H9 (cell line): ENCODE results near the gene ACSL4. TPM values are rescaled to one million over a fixed set of nuclear protein-coding genes. Genes with fewer than 3 reads are reported as not detected.

ENCODE experiments used
- DNase-seq: peaks from one replicate; pipeline ENCODE4 v3.0.0-alpha.2; 2017
- H2AFZ ChIP-seq: one replicate; pipeline ENCODE4 v1.6.1; 2013; ENCODE audit warnings: mild to moderate bottlenecking, low read length, control low read depth, moderate library complexity
- H2AK5ac ChIP-seq: 2 replicates; pipeline ENCODE4 v1.6.1; 2013; ENCODE audit warnings: low read length, control low read depth, mixed read lengths; ENCODE audit not compliant: insufficient read length
- H2BK120ac ChIP-seq: one replicate; pipeline ENCODE4 v1.6.1; 2013; ENCODE audit warnings: low read depth, mild to moderate bottlenecking, low read length, control low read depth, inconsistent platforms; ENCODE audit not compliant: poor library complexity, severe bottlenecking
- H2BK12ac ChIP-seq: 2 replicates; pipeline ENCODE4 v1.6.1; 2013; ENCODE audit warnings: low read length, control low read depth, mixed read lengths, low read depth; ENCODE audit not compliant: insufficient read length
- H2BK15ac ChIP-seq: 2 replicates; pipeline ENCODE4 v1.6.1; 2013; ENCODE audit warnings: low read depth, low read length, control low read depth
- H2BK20ac ChIP-seq: one replicate; pipeline ENCODE4 v1.6.1; 2013; ENCODE audit warnings: low read depth, mild to moderate bottlenecking, low read length, control low read depth, inconsistent platforms; ENCODE audit not compliant: poor library complexity, severe bottlenecking
- H2BK5ac ChIP-seq: 2 replicates; pipeline ENCODE4 v1.6.1; 2013; ENCODE audit warnings: low read length, control low read depth, mixed read lengths; ENCODE audit not compliant: insufficient read length
- H3K14ac ChIP-seq: 2 replicates; pipeline ENCODE4 v1.6.1; 2013; ENCODE audit warnings: low read length, control low read depth; ENCODE audit not compliant: insufficient read depth
- H3K18ac ChIP-seq: 2 replicates; pipeline ENCODE4 v1.6.1; 2013; ENCODE audit warnings: low read depth, mild to moderate bottlenecking, mixed read lengths, low read length, control low read depth; ENCODE audit not compliant: insufficient read length
- H3K23ac ChIP-seq: 2 replicates; pipeline ENCODE4 v1.6.1; 2013; ENCODE audit warnings: low read length, control low read depth, mixed read lengths, low read depth; ENCODE audit not compliant: insufficient read length
- H3K23me2 ChIP-seq: 2 replicates; pipeline ENCODE4 v1.6.1; 2013; ENCODE audit warnings: low read depth, mild to moderate bottlenecking, mixed read lengths, low read length, control low read depth; ENCODE audit not compliant: insufficient read length, poor library complexity, severe bottlenecking
- H3K27ac ChIP-seq: 2 replicates; pipeline ENCODE4 v1.5.1; 2013; ENCODE audit warnings: low read length, control low read depth, mixed read lengths, low read depth; ENCODE audit not compliant: insufficient read length
- H3K27me3 ChIP-seq: 2 replicates; pipeline ENCODE4 v1.6.1; 2013; ENCODE audit warnings: low read length, control low read depth, inconsistent platforms; ENCODE audit not compliant: insufficient read depth
- H3K4ac ChIP-seq: 2 replicates; pipeline ENCODE4 v1.6.1; 2013; ENCODE audit warnings: low read depth, mild to moderate bottlenecking, control low read depth, inconsistent platforms, low read length, moderate library complexity
- H3K4me1 ChIP-seq: 2 replicates; pipeline ENCODE4 v1.6.1; 2013; ENCODE audit warnings: low read length, control low read depth, inconsistent platforms; ENCODE audit not compliant: insufficient read depth
- H3K4me2 ChIP-seq: 2 replicates; pipeline ENCODE4 v1.6.1; 2013; ENCODE audit warnings: low read length, control low read depth, mixed read lengths; ENCODE audit not compliant: insufficient read length, insufficient read depth
- H3K56ac ChIP-seq: 2 replicates; pipeline ENCODE4 v1.6.1; 2013; ENCODE audit warnings: low read depth, mild to moderate bottlenecking, mixed read lengths, low read length, control low read depth; ENCODE audit not compliant: insufficient read length
- H3K79me1 ChIP-seq: 2 replicates; pipeline ENCODE4 v1.6.1; 2013; ENCODE audit warnings: low read depth, mild to moderate bottlenecking, moderate library complexity, low read length, control low read depth, inconsistent platforms; ENCODE audit not compliant: insufficient read depth, poor library complexity, severe bottlenecking
- H3K79me2 ChIP-seq: 2 replicates; pipeline ENCODE4 v1.6.1; 2013; ENCODE audit warnings: low read length, control low read depth, inconsistent platforms; ENCODE audit not compliant: insufficient read depth
- H3K9ac ChIP-seq: 2 replicates; pipeline ENCODE4 v1.6.1; 2013; ENCODE audit warnings: low read length, control low read depth, mixed read lengths; ENCODE audit not compliant: insufficient read length; ENCODE audit errors: extremely low read depth
- H3K9me3 ChIP-seq: one replicate; pipeline ENCODE4 v1.6.1; 2013; ENCODE audit warnings: low read depth, low read length, inconsistent platforms; ENCODE audit not compliant: control insufficient read depth
- H3T11ph ChIP-seq: one replicate; pipeline ENCODE4 v1.6.1; 2013; ENCODE audit warnings: mild to moderate bottlenecking, low read length, control low read depth, inconsistent platforms
- H4K20me1 ChIP-seq: one replicate; pipeline ENCODE4 v1.6.1; 2013; ENCODE audit not compliant: control insufficient read depth, insufficient read length, insufficient read depth
- H4K5ac ChIP-seq: 2 replicates; pipeline ENCODE4 v1.6.1; 2013; ENCODE audit warnings: low read depth, mild to moderate bottlenecking, mixed read lengths, low read length, control low read depth; ENCODE audit not compliant: insufficient read length
- H4K8ac ChIP-seq: replicated peaks from 2 replicates; pipeline ENCODE4 v1.6.1; 2013; ENCODE audit warnings: low read length, control low read depth, mixed read lengths, low read depth; ENCODE audit not compliant: insufficient read length
- H4K91ac ChIP-seq: 2 replicates; pipeline ENCODE4 v1.6.1; 2013; ENCODE audit warnings: low read depth, mild to moderate bottlenecking, moderate library complexity, mixed read lengths, low read length, control low read depth; ENCODE audit not compliant: insufficient read length
- H3K27ac Mint-ChIP-seq, 3 experiments: 2 replicates in 2 of 3; 3 replicates in 1 of 3; pipeline ENCODE4 v1.8.0; 2020 to 2021; ENCODE audit warnings: mixed read lengths in 3 of 3, mild to moderate bottlenecking in 1 of 3, moderate library complexity in 1 of 3
- H3K27me3 Mint-ChIP-seq: 2 replicates; pipeline ENCODE4 v1.8.0; 2021; ENCODE audit warnings: low read depth, mild to moderate bottlenecking, moderate library complexity, mixed read lengths
- H3K36me3 Mint-ChIP-seq, 3 experiments: 2 replicates in 2 of 3; 3 replicates in 1 of 3; pipeline ENCODE4 v1.8.0; 2020 to 2021; ENCODE audit warnings: low read depth in 3 of 3, mixed read lengths in 3 of 3; ENCODE audit not compliant: insufficient read depth in 1 of 3
- H3K4me1 Mint-ChIP-seq, 2 experiments: 2 replicates each; pipeline ENCODE4 v1.8.0; 2020; ENCODE audit warnings: mixed read lengths in 2 of 2
- H3K4me3 Mint-ChIP-seq, 2 experiments: 2 replicates in 1 of 2; 3 replicates in 1 of 2; pipeline ENCODE4 v1.8.0; 2020 to 2021; ENCODE audit warnings: mild to moderate bottlenecking in 2 of 2, mixed read lengths in 2 of 2, moderate library complexity in 1 of 2
- H3K9me3 Mint-ChIP-seq, 2 experiments: 2 replicates in 1 of 2; 3 replicates in 1 of 2; pipeline ENCODE4 v1.8.0; 2020; ENCODE audit warnings: mild to moderate bottlenecking in 2 of 2, mixed read lengths in 2 of 2, moderate library complexity in 1 of 2
- WGBS: extraction: QIAGEN DNeasy Blood & Tissue Kit; methylation state at CpG from one replicate; pipeline ENCODE4 v1.1.7; 2013; ENCODE audit warnings: missing lambda C conversion rate, low lambda C conversion rate, mixed read lengths; ENCODE audit not compliant: insufficient read length; ENCODE audit errors: extremely low coverage; 5-methylcytosine and 5-hydroxymethylcytosine counted together
- total RNA-seq: library from RNA; stranded (reverse); gene quantifications from 2 replicates; pipeline ENCODE4 v1.2.1, GENCODE V29; 2021
- TF ChIP-seq, protein P1 (sequence below): fragments of 200-600 bp; sonication (generic); conservative IDR thresholded peaks from 3 replicates; pipeline ENCODE4 v1.8.0; 2021; ENCODE audit warnings: antibody characterized with exemption, mild to moderate bottlenecking

ACSL4 gene
- total RNA-seq, 1 experiment from 2014 or later, result 41.6 TPM

DNA sequence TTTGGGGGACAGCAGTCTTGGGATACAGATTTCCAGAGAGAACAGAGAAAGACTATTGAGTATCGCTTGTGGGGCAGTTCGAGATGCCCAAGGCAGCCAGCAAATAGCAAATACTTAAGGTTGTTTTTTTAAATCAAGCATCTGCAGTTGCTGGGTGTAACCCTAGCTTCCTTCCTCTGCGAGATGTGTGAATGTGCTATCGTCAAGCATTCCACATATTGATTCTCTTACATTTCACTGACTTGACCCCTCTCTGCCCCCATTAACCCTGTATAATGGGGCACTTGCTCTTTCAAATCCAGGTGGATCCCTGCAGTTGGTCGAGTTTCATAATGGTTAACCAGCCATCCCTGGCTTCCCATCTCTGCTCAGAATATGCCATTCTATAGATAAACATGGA lies 131.6 kb downstream of the ACSL4 start:
- no peak overlapping the region for H4K5ac ChIP-seq
- no peak overlapping the region for H2AK5ac ChIP-seq
- H3T11ph ChIP-seq, result no peak overlapping the region
- H3K27me3 ChIP-seq, result no peaks in the 10 kb centered on the region
- H4K8ac ChIP-seq, result no peak overlapping the region
- no CpG with 5 or more reads among the region's 5 CpGs for WGBS
- H3K18ac ChIP-seq, result no peak overlapping the region
- H3K36me3 Mint-ChIP-seq, result no peaks in the 10 kb centered on the region
- H2BK15ac ChIP-seq, result no peak overlapping the region
- no peak overlapping the region for H2BK120ac ChIP-seq
- no peak overlapping the region for H4K91ac ChIP-seq
- no peak overlapping the region for H3K9ac ChIP-seq
- H3K27ac Mint-ChIP-seq, result no peak overlapping the region
- H3K4me3 Mint-ChIP-seq, result no peak overlapping the region
- H3K27me3 Mint-ChIP-seq, result peaks cover 19% of the 10 kb centered on the region
- H3K14ac ChIP-seq, result no peak overlapping the region
- no peak overlapping the region for H2BK5ac ChIP-seq
- H3K4me1 Mint-ChIP-seq, result peaks cover 14 to 32% of the 10 kb centered on the region in 2 experiments
- DNase-seq, result no peak
- H3K23me2 ChIP-seq, result no peaks in the 10 kb centered on the region
- H2AFZ ChIP-seq, result no peak overlapping the region
- no peak overlapping the region for H3K56ac ChIP-seq
- no peaks in the 10 kb centered on the region for H3K9me3 ChIP-seq
- H3K79me1 ChIP-seq, result no peaks in the 10 kb centered on the region
- TF ChIP-seq, protein P1, sequence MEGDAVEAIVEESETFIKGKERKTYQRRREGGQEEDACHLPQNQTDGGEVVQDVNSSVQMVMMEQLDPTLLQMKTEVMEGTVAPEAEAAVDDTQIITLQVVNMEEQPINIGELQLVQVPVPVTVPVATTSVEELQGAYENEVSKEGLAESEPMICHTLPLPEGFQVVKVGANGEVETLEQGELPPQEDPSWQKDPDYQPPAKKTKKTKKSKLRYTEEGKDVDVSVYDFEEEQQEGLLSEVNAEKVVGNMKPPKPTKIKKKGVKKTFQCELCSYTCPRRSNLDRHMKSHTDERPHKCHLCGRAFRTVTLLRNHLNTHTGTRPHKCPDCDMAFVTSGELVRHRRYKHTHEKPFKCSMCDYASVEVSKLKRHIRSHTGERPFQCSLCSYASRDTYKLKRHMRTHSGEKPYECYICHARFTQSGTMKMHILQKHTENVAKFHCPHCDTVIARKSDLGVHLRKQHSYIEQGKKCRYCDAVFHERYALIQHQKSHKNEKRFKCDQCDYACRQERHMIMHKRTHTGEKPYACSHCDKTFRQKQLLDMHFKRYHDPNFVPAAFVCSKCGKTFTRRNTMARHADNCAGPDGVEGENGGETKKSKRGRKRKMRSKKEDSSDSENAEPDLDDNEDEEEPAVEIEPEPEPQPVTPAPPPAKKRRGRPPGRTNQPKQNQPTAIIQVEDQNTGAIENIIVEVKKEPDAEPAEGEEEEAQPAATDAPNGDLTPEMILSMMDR, result no peak
- H3K79me2 ChIP-seq, result no peaks in the 10 kb centered on the region
- no peaks in the 10 kb centered on the region for H3K4me1 ChIP-seq
- H4K20me1 ChIP-seq, result no peaks in the 10 kb centered on the region
- no peak overlapping the region for H2BK12ac ChIP-seq
- peaks cover 0 to 2% of the 10 kb centered on the region in 2 experiments; a peak in 3 of 5 replicates for H3K9me3 Mint-ChIP-seq
- H3K27ac ChIP-seq, result no peak overlapping the region
- H3K4me2 ChIP-seq, result no peak overlapping the region
- H3K4ac ChIP-seq, result no peak overlapping the region
- no peak overlapping the region for H2BK20ac ChIP-seq
- no peak overlapping the region for H3K23ac ChIP-seq
